IMR-90 (cell line): ENCODE data around the gene TEAD1. TPM values are rescaled to one million over a fixed set of nuclear protein-coding genes. Genes with fewer than 3 reads are reported as not detected.

Experiments used
- ATAC-seq: fragments of 200-7000 bp; cut with Tn5 transposase; 2 replicates; pipeline ENCODE4 v1.9.1; 2020; ENCODE audit warnings: low read depth, mild to moderate bottlenecking, moderate library complexity
- BruUV-seq: library from RNA; stranded (reverse); fragments of 400-500 nt; replicated peaks from 2 replicates; lab custom pipeline; 2021; lab: Mats Ljungman, UMichigan
- CTCF ChIA-PET: fragments of 300-600 bp; formaldehyde crosslinking; extraction: SDS; loops from one replicate; lab custom pipeline; 2021; ENCODE audit warnings: antibody characterized with exemption; lab: Yijun Ruan, JAX
- POLR2A ChIA-PET: fragments of 300-600 bp; sonication (Branson Sonifier 250); formaldehyde crosslinking; loops from one replicate; lab custom pipeline; 2022; ENCODE audit warnings: antibody characterized with exemption; ENCODE audit not compliant: unreplicated experiment; lab: Charles Lee
- DNase-seq: peaks from one replicate; pipeline ENCODE4 v3.0.0; 2013
- H2AFZ ChIP-seq: replicated peaks from 2 replicates; pipeline ENCODE3; 2013; ENCODE audit warnings: low read length, mild to moderate bottlenecking; ENCODE audit not compliant: poor library complexity
- H2AK5ac ChIP-seq: 2 replicates; pipeline ENCODE4 v1.6.1; 2013; ENCODE audit warnings: low read depth, low read length, inconsistent platforms
- H2AK9ac ChIP-seq: replicated peaks from 2 replicates; pipeline ENCODE3; 2013; ENCODE audit warnings: mild to moderate bottlenecking, low read depth, low read length, moderate library complexity; ENCODE audit not compliant: poor library complexity
- H2BK120ac ChIP-seq: 2 replicates; pipeline ENCODE4 v1.6.1; 2013; ENCODE audit warnings: low read depth, low read length, inconsistent platforms
- H2BK15ac ChIP-seq: 3 replicates; pipeline ENCODE4 v1.6.1; 2013; ENCODE audit warnings: low read depth, low read length, inconsistent platforms
- H2BK20ac ChIP-seq: 2 replicates; pipeline ENCODE4 v1.6.1; 2013; ENCODE audit warnings: low read depth, mild to moderate bottlenecking, inconsistent platforms, low read length, moderate library complexity
- H2BK5ac ChIP-seq: 2 replicates; pipeline ENCODE4 v1.6.1; 2013; ENCODE audit warnings: mild to moderate bottlenecking, low read depth, low read length, inconsistent platforms; ENCODE audit not compliant: poor library complexity, severe bottlenecking
- H3K14ac ChIP-seq: replicated peaks from 2 replicates; pipeline ENCODE4 v1.6.1; 2013; ENCODE audit warnings: low read depth, low read length, inconsistent platforms
- H3K18ac ChIP-seq: 2 replicates; pipeline ENCODE4 v1.6.1; 2013; ENCODE audit warnings: low read depth, low read length, control low read depth
- H3K23ac ChIP-seq: 2 replicates; pipeline ENCODE4 v1.6.1; 2013; ENCODE audit warnings: low read depth, low read length, inconsistent platforms
- H3K27ac ChIP-seq: 2 replicates; pipeline ENCODE4 v1.5.1; 2013; ENCODE audit warnings: mild to moderate bottlenecking, control low read depth, low read length; ENCODE audit not compliant: insufficient read depth
- H3K27me3 ChIP-seq: 2 replicates; pipeline ENCODE4 v1.6.1; 2013; ENCODE audit warnings: low read length; ENCODE audit not compliant: control insufficient read depth, insufficient read depth
- H3K36me3 ChIP-seq: 2 replicates; pipeline ENCODE4 v1.6.1; 2013; ENCODE audit warnings: low read length, mixed read lengths; ENCODE audit not compliant: control insufficient read depth, insufficient read depth
- H3K4ac ChIP-seq: 2 replicates; pipeline ENCODE4 v1.6.1; 2013; ENCODE audit warnings: low read depth, low read length, inconsistent platforms
- H3K4me1 ChIP-seq: 2 replicates; pipeline ENCODE4 v1.6.1; 2013; ENCODE audit warnings: low read length, mixed read lengths; ENCODE audit not compliant: control insufficient read depth, insufficient read depth
- H3K4me2 ChIP-seq: 2 replicates; pipeline ENCODE4 v1.6.1; 2013; ENCODE audit warnings: low read depth, mild to moderate bottlenecking, control low read depth, low read length, moderate library complexity
- H3K4me3 ChIP-seq: 2 replicates; pipeline ENCODE4 v1.5.1; 2013; ENCODE audit warnings: low read depth, mild to moderate bottlenecking, control low read depth, low read length, moderate library complexity; ENCODE audit not compliant: insufficient read depth
- H3K56ac ChIP-seq: 2 replicates; pipeline ENCODE4 v1.6.1; 2013; ENCODE audit warnings: low read length, inconsistent platforms; ENCODE audit not compliant: insufficient read depth; ENCODE audit errors: extremely low read depth
- H3K79me1 ChIP-seq, 2 experiments: 2 replicates each; pipeline ENCODE4 v1.6.1; 2013; ENCODE audit warnings: low read length in 2 of 2, inconsistent platforms in 1 of 2, low read depth in 1 of 2
- H3K9ac ChIP-seq: 2 replicates; pipeline ENCODE4 v1.6.1; 2013; ENCODE audit warnings: low read depth, low read length, control low read depth
- H3K9me1 ChIP-seq: 2 replicates; pipeline ENCODE4 v1.6.1; 2013; ENCODE audit warnings: low read length, inconsistent platforms; ENCODE audit not compliant: insufficient read depth
- H3K9me3 ChIP-seq: 2 replicates; pipeline ENCODE4 v1.6.1; 2013; ENCODE audit warnings: low read length; ENCODE audit not compliant: control insufficient read depth, insufficient read depth
- H4K20me1 ChIP-seq: 2 replicates; pipeline ENCODE4 v1.6.1; 2013; ENCODE audit warnings: low read length, inconsistent platforms; ENCODE audit not compliant: insufficient read depth
- H4K5ac ChIP-seq: 2 replicates; pipeline ENCODE4 v1.6.1; 2013; ENCODE audit warnings: mild to moderate bottlenecking, low read depth, low read length, control low read depth
- H4K8ac ChIP-seq, 2 experiments: 2 replicates each; pipeline ENCODE4 v1.6.1; 2013; ENCODE audit warnings: low read depth in 2 of 2, low read length in 2 of 2, control low read depth in 1 of 2, inconsistent platforms in 1 of 2
- H4K91ac ChIP-seq: 2 replicates; pipeline ENCODE4 v1.6.1; 2013; ENCODE audit warnings: low read depth, low read length, inconsistent platforms; ENCODE audit not compliant: insufficient read depth
- BHLHE40 ChIP-seq: fragments of 150-350 bp; IDR thresholded peaks from 2 replicates; pipeline ENCODE4 v1.6.1; 2016; ENCODE audit warnings: mild to moderate bottlenecking, low read depth, low read length
- CEBPB ChIP-seq: IDR thresholded peaks from 2 replicates; pipeline ENCODE4 v1.6.1; 2012; ENCODE audit warnings: low read depth, low read length, improper control_type of control experiment
- CTCF ChIP-seq: conservative IDR thresholded peaks from 2 replicates; pipeline ENCODE4 v1.5.1; 2012; ENCODE audit warnings: mild to moderate bottlenecking, low read depth, low read length, improper control_type of control experiment
- FOS ChIP-seq: fragments of 150-350 bp; IDR thresholded peaks from 2 replicates; pipeline ENCODE4 v1.6.1; 2016; ENCODE audit warnings: low read depth, low read length
- MAFK ChIP-seq: IDR thresholded peaks from 2 replicates; pipeline ENCODE4 v1.6.1; 2012; ENCODE audit warnings: low read depth, low read length, improper control_type of control experiment
- RAD21 ChIP-seq: IDR thresholded peaks from 2 replicates; pipeline ENCODE4 v1.6.1; 2012; ENCODE audit warnings: low read length, improper control_type of control experiment
- RCOR1 ChIP-seq: IDR thresholded peaks from 2 replicates; pipeline ENCODE4 v1.6.1; 2012; ENCODE audit warnings: mild to moderate bottlenecking, low read length, improper control_type of control experiment; ENCODE audit not compliant: insufficient replicate concordance
- SMC3 ChIP-seq: fragments of 150-350 bp; IDR thresholded peaks from 2 replicates; pipeline ENCODE4 v1.6.1; 2016; ENCODE audit warnings: low read depth, mild to moderate bottlenecking, antibody characterized with exemption, low read length, moderate library complexity
- USF2 ChIP-seq: fragments of 150-350 bp; IDR thresholded peaks from 2 replicates; pipeline ENCODE4 v1.6.1; 2017; ENCODE audit warnings: mild to moderate bottlenecking, antibody characterized with exemption, low read length, low read depth
- WGBS, 2 experiments: methylation state at CpG; one replicate each; pipeline versions ENCODE4 v1.1.5 to v1.1.7; 2013; ENCODE audit warnings: missing lambda C conversion rate in 2 of 2; ENCODE audit not compliant: insufficient read length in 1 of 2; ENCODE audit errors: extremely low coverage in 2 of 2; 5-methylcytosine and 5-hydroxymethylcytosine counted together
- dilution Hi-C: fragments of 300-500 bp; cut with HindIII; formaldehyde crosslinking; loops from one replicate; pipeline ENCODE4 v1.14.3; 2018; ENCODE audit warnings: low sequenced_read_pairs; ENCODE audit not compliant: unreplicated experiment
- in situ Hi-C: fragments of 300-500 bp; cut with MboI; formaldehyde crosslinking; loops from 3 replicates; pipeline ENCODE4 v1.14.3; 2019; ENCODE audit warnings: low sequenced_read_pairs, inconsistent platforms, mixed read lengths
- intact Hi-C: fragments of 100-400 bp; cut with micrococcal nuclease; formaldehyde crosslinking; loops from 2 replicates; pipeline ENCODE4 v1.10.0; 2022
- polyA plus RNA-seq, 3 experiments: library from polyadenylated mRNA; depleted of rRNA; stranded (reverse); fragments of >200 nt; gene quantifications; 2 replicates each; pipeline ENCODE4 v1.2.3, GENCODE V29; 2012; ENCODE audit warnings: low replicate concordance in 1 of 3
- total RNA-seq: library from RNA; depleted of rRNA; stranded (reverse); fragments of >200 nt; gene quantifications from 2 replicates; pipeline ENCODE4 v1.2.3, GENCODE V29; 2012

Gene TEAD1
- total and polyA plus RNA-seq, 2 of the 4 experiments (the other 2 are of a cell fraction), result 51.8 to 69.2 TPM

- no peak overlapping the region for H3K14ac ChIP-seq
- DNase-seq, result peak; percentile 28
- no peak overlapping the region for H3K27ac ChIP-seq
- no peak overlapping the region for H4K8ac ChIP-seq
- H2AK5ac ChIP-seq, result no peak overlapping the region
- H3K4ac ChIP-seq, result no peak overlapping the region
- no peak overlapping the region for H3K4me2 ChIP-seq
- H2AK9ac ChIP-seq, result no peak overlapping the region
- H3K9me1 ChIP-seq, result peaks cover 35% of the 10 kb centered on the region
- peaks cover 93% of the 10 kb centered on the region for H4K20me1 ChIP-seq
- BruUV-seq, result no TSS peak
- ChIA-PET POLR2A (no interaction called here), CTCF (no interaction called here)
- no peak overlapping the region for H3K56ac ChIP-seq
- no peak overlapping the region for H3K18ac ChIP-seq
- no peak overlapping the region for H2BK120ac ChIP-seq
- H3K4me3 ChIP-seq, result no peak overlapping the region
- no peak overlapping the region for H2AFZ ChIP-seq
- 59% methylated on average over 3 of the region's 10 CpGs; no CpG with 5 or more reads in 1 of the 2 experiments for WGBS, 2 experiments
- H4K5ac ChIP-seq, result no peak overlapping the region
- no peaks in the 10 kb centered on the region for H3K27me3 ChIP-seq
- no peak overlapping the region for H3K23ac ChIP-seq
- no peak overlapping the region for H4K91ac ChIP-seq
- H3K79me1 ChIP-seq, result peaks cover 20 to 87% of the 10 kb centered on the region in 2 experiments
- no peak for TF ChIP-seq USF2
- TF ChIP-seq CTCF, result no peak
- no peak for TF ChIP-seq RCOR1
- TF ChIP-seq RAD21, result no peak
- no peak for TF ChIP-seq CEBPB
- no peak for TF ChIP-seq MAFK
- no peak for TF ChIP-seq FOS
- no peak for TF ChIP-seq BHLHE40
- TF ChIP-seq SMC3, result no peak
- H3K9me3 ChIP-seq, result no peaks in the 10 kb centered on the region
- intact Hi-C loops, result no loop called here
- no peak overlapping the region for H2BK20ac ChIP-seq
- dilution Hi-C loops, result no loop called here
- no peak overlapping the region for H2BK5ac ChIP-seq
- H3K4me1 ChIP-seq, result peaks cover 20% of the 10 kb centered on the region
- no peaks in the 10 kb centered on the region; the same call in 1 of the 2 replicates for H3K36me3 ChIP-seq
- in situ Hi-C loops, result no loop called here
- ATAC-seq, result no peak
- no peak overlapping the region for H2BK15ac ChIP-seq
- no peak overlapping the region for H3K9ac ChIP-seq
Measured at GRCh38 chr11:12744826-12745502, 70.7 kb downstream of the TEAD1 start.
